Stimulated activated CD8-positive, alpha-beta memory T cell treated with anti-CD3 and anti-CD28 coated beads, Interleukin-2, amount 100 ng/mL, for 1 hour (primary cell): ENCODE measurements around the gene PLAAT4.
"Not testable (repeated sequence)": the region's sequence is repeated elsewhere in the genome, so short reads cannot be mapped to it uniquely, and the experiment has no call there.

ENCODE experiments used
- DNase-seq, 2 donors: peaks; one replicate each; pipeline ENCODE4 v3.0.0-alpha.2; 2020; ENCODE audit warnings: low read depth in 2 of 2

PLAAT4 gene

DNA sequence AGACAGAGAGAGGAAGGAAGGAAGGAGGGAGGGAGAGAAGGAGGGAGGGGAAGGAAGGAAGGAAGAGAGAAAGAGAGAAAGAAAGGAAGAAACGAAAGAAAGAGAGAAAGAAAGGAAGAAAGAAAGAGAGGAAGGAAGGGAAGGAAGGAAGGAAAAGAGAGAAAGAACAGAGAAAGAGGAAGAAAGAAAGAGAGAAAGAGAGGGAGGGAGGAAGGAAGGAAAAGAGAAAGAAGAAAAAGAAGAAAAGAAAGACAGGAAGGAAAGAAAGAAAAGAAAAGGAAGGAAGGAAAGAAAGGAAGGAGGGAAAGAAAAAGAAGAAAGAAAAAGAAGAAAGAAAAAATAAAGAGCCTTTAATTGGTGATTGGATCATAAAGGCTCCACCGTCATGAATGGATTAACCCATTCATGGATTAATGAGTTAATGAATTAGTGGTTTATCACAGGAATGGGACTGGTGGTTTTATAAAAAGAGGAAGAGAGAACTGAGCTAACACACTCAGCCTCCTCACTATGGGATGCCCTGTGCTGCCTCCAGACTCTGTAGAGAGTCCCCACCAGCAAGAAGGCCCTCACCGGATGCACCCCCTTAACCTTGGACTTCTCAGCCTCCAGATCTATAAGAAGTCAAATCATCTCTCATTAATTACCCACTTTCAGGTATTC lies 35.5 kb downstream of the PLAAT4 start:
- DNase-seq, result no peak

DNA sequence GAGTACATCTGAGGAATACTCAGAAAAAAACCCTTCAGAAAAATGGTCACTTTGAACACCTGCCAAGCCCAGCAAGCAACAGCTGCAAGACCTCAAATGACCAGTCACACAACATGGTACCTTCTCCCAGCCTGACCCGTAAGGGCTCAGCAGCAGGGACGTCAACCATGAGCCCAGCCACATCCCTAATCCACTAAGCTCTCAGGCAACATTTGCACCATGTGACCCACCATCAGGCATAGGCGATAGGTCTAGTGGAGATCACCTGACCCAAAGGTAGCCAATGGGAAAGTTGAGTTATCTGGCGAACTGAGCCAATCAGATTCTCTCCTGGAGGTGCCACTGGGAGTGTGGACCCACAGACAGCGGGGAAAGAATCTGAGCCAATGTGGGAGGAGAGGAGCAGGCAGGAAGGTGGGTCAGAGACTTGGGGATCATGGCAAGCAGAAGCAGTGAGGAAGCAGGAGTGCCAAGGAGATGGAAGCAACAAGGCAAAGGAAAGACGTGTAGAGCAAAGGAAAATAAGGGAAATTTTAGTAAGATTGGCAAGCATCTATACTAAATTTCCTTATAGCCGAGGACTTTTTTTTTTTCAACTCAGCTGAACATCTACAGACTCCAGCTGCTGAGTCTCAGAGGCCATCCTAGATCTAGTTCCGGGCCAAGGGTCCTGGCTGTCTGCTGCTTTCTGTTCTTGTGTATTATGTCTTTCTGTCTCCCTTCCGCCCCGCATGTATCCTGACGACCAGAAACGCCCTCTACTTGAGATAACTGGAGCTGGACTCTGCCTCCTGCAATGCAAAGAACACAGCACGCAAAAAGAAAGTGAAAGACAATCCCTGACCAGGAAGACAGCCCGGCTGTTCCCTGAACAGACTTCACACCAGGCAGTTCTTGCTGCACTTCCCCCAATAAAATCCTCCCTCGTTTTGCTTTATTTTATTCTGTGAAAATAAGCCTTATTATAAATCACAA lies 37.6 kb downstream of the PLAAT4 start:
- DNase-seq, result no peak

DNA sequence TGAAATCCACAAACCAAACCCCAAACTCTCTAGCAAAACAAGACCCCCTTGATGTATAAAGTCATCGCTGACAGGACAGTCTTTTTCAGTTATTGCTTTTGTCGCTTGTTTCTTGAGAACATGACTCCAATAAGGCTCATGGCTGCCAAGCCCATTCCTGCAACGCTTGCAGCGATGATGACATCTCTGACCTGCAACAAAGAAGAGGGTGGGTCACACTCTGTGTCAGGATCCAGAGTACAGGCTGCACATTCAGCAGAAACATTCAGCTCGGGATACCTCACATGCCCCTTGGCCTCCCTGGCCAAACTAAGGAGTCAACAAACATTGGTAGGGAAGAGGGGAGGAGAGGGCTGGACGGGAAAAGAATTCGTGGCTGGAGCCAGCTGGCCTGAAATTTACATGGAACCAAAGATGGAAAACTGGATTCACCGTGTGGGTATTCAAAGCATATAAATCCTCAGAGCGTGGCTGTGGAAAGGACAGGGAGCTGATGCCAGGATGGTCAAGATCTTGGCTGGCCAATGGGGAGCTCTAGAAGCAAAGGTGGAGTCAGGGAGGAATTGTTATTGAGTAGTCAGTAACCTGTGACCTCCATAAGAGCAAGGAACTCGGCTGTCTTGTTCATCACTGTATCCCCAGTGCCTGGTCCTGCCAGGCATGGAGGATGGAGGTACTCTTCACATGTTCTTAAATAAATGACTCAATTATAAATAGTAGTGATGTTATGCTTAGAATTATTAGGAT lies 38.4 kb downstream of the PLAAT4 start:
- DNase-seq, result no peak

DNA sequence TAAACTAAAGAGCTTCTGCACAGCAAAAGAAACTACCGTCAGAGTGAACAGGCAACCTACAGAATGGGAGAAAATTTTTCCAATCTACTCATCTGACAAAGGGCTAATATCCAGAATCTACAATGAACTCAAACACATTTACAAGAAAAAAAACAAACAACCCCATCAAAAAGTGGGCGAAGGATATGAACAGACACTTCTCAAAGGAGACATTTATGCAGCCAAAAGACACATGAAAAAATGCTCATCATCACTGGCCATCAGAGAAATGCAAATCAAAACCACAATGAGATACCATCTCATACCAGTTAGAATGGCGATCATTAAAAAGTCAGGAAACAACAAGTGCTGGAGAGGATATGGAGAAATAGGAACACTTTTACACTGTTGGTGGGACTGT lies 42.3 kb downstream of the PLAAT4 start:
- not testable (repeated sequence) for DNase-seq

DNA sequence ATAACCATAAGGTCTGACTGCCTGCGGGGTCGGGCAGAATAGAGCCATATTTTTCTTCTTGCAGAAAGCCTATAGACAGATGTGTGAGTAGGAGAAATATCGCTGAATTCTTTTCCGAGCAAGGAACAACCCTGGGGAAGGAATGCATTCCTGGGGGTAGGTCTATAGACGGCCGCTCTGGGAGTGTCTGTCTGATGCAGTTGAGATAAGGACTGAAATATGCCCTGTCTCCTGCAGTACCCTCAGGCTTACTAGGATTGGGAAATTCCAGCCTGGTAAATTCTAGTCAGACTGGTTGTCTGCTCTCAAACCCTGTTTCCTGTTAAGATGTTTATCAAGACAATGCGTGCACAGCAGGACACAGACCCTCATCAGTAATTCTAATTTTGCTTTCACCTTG lies 44.6 kb downstream of the PLAAT4 start:
- not testable (repeated sequence) for DNase-seq

DNA sequence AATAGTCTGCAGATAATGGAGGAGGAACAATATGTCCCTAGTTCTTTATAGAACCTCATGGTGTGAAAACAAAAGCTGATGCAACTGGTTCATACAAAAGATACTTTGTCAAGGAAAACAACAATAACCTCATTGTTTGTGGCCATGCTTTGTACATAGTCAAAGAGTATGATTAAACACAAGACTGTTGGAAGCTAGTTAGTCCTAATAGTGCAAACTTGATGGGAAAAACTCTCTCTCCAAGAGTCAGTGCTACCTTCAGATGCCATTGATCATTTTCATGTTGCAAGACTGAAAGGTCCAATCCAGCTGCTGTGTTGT lies 46.7 kb downstream of the PLAAT4 start:
- DNase-seq, result no peak

DNA sequence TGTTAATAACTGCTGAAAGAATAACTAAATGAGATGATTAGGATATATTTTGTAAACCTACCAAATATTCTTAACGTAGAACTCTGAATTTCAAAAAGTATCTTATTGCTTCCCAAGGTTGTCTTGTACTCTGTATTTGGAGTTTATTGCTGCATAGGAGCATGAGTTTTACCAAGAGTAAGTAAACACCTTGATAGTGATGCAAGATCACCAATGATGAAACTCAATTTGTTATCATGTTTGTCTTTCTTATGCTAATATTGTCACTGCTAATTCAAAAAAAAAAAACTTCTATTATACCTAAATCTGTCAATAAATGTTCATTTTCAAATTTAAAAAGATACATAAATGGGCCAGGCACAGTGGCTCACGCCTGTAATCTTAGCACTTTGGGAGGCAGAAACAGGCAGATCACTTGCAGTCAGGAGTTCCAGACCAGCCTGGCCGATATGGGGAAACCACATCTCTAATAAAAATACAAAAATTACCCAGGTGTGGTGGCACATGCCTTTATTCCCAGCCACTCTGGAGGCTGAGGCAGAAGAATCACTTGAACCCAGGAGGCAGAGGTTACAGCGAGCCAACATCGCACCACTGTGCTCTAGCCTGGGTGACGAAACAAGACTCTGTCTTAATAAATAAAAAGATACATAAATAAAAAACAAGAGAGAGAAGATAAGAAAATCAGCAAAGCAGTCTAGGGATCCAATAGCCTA lies 50.0 kb downstream of the PLAAT4 start:
- no peak for DNase-seq

DNA sequence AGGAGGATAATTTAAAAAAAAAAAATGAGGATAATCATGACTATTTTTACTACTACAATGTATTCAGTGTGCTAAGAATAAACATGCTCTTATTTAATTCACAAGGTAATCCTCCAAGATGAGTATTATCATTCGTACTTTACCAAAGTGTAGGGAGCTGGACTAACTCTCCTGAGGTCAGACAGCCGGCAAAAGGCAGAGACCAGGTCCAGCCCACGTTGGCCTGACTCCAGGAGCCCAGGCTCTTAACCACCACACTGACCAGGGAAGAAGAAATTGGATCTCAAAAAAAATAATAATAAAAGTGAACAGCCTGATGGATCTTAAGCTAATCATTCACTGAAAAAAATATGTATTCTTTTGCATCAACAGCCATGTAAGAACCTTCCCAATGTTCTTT lies 52.4 kb downstream of the PLAAT4 start:
- no peak for DNase-seq

DNA sequence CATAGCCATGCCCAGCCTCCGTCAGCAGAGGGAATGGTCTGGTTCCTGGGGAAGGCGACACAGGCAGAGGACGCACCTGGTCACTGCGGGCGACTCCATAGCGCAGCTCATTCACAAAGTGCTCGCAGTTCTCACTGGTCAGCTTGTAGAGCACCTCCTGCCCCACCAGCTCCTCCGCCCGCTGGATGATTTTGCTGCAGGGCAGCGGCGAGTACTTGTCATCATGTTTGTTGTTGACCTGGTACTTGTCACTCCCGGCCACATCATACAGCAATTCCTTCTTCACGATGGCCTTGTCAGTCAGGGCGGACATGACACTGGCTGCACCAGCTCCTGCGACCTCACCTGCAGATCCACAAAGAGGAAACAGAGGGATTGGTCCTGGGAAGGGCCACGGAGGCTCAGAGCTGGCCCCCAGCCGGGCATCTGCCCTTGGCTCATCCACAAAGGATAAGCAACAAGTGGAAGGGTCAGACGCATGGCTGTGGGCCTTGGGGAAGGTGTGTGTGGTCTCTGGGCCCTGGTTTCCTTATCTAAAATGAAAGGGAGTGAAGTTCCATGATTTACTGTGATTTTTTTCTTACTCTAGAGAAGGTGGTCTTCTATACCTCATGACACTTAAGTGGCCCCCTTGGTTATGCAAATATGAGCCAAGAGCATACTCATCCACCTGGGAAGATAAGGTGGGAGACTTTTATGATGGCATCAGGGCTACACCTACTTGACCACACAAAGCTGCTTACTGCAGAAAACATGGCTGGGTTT lies 53.6 kb downstream of the PLAAT4 start:
- no peak for DNase-seq

DNA sequence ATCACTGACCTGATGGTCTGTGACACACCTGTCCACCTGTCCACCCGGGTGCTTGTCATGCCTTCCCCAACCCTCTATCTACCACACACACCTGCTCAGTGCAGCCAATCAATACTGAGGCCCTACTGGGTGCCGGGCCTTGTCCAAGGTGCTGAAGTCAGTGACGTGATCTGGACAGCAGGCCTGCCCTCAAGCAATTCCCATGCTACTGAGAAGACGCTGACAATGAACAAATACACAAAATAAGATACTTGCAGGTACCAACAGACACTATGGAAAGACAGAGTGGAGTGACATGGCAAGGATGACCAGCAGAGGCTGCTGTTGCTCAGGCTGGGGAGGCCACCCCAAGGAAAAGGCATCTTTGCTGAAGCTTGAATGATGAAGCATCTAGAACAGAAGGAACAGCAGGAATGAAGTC lies 56.4 kb downstream of the PLAAT4 start:
- DNase-seq, result no peak

DNA sequence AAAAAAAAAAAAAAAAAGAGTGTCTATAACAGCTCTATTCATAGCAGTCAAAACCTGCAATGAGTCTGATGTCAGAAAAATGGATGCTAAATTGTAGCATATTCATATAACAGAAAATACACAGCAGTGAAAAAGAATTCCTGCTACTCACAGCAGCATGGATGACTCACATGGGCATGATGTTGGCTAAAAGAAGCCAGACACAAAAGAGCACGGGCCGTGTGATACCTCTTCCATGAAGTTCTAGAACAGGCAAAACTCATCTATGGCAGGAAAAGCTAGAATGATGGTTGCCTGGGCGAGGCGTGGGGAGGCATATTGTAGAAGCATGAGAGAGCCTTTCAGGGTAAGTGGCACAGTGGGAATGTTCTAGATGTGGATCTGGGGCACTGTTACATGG lies 58.7 kb downstream of the PLAAT4 start:
- no peak for DNase-seq
